Measurements from ENCODE around the gene NHSL1.

The NHSL1 gene

DNA sequence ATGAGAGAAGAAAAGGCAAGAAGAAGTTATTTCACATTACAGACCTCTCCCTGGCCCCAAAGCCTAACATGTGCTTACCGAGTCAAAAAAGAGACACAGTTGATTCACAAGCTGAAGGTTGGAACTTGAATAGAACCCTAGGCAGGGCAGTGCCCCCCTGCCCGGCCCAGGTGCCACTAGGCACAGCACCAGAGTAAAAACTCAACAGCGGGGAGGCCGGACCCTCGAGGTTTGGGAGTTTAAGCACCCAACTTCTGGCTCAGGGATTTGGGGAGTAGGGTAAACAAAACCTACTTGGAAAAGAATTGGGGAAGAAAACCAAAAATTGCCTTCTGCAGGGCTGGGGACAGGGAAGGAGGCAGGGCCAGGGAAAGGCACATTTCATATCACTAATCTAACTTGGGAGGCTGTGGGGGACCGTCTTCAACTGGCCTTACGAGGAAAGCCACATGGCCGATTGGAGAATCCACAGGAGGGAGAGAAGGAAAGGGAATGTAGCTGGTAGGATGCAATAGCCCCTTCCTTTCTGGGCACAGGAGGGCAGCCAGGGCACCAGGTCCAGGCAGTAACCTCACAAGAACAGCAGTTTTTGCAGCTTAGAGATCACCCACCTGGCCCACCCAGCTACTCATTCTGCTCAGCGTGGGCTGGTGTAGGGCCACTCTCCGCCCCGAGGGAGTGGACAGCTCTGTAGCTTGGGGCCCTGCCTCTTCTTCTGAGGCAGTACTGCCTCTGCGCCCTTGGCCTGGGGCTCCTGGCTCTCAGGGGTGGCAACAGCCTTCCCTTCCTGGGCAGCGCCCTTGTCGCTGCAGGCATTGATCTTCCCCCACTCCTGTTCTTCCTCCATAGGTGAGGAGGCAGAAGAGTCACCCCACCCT, 97.1 kb downstream of the NHSL1 start:
- no peak for DNase-seq (ENCODE audit: low read depth, low spot score)

DNA sequence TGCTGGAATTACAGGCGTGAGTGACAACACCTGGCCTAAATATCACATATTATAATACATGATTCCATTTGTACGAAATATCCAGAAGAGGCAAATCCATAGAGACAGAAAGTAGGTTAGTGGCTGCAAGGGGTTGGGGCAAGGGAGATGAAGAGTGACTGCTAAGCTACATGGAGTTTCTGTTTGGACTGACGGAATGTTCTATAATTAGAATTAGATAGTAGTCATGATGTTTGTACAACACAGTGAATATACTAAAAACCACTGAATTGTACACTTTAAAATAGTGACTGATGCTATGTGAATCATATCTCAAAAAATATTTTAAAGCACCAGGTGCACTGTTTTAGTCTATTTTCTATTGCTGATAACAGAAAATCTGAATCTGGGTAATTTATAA, 99.0 kb downstream of the NHSL1 start:
- DNase-seq (ENCODE audit: low read depth, low spot score): no peak

DNA sequence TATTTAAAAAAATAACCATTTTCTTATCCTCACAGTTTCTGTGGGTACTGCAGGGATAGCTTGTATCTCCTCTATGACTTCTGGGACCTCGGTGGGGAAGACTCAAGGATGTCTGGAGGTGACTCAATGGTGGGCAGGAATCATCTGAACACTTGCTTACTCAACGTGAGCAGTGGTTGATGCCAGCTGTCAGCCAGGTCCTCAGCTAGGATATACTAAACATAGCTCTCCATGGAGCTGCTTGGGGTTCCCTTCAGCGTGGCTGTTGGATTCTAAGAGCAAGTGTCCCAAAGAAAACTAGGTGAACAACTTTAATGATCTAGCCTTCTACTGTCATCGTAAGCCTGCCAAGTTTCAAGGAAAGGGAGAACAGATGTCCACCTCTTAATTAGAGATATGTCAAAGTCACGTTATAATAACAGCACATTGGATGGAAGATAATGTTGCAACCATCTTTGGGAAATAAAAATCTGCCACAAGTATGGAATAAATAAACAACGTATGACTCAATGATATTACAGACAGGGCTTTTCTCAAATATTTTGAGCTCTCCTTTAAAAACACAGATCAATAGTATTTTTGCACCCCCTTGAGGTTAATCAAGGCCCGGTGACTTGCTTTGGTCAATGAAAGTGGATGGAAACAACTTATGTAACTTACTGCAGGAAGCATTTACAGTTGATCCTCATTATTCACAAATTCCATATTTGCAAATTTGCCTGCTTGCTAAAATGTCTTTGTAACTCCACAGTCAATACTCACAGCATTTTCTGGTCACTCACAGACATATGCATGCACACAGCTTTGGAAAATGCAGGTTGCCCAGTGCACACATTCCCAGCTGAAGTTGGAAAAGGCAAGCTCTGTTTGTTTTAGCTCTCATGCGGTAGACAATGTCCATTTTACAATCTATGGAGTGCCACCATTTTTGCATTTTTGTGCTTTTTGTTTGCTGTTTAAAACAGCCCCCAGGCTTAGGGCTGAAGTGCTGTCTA, 101.9 kb downstream of the NHSL1 start:
- no peak for DNase-seq (ENCODE audit: low read depth, low spot score)

DNA sequence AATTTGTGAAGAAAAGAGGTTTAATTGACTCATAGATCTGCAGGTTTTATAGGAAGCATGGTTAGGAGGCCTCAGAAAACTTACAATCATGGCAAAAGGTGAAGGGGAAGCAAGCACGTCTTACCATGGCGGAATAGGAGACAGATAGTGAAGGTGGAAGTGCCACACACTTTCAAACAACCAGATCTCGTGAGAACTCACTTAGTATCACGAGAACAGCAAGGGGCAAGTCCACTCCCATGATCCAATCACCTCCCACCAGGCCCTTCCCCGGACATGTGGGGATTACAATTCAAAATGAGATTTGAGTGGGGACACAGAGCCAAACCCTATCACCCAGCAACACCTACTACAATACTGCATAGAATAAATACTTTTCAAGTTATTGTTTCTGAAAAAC, 102.6 kb downstream of the NHSL1 start:
- no peak for DNase-seq (ENCODE audit: low read depth, low spot score)

DNA sequence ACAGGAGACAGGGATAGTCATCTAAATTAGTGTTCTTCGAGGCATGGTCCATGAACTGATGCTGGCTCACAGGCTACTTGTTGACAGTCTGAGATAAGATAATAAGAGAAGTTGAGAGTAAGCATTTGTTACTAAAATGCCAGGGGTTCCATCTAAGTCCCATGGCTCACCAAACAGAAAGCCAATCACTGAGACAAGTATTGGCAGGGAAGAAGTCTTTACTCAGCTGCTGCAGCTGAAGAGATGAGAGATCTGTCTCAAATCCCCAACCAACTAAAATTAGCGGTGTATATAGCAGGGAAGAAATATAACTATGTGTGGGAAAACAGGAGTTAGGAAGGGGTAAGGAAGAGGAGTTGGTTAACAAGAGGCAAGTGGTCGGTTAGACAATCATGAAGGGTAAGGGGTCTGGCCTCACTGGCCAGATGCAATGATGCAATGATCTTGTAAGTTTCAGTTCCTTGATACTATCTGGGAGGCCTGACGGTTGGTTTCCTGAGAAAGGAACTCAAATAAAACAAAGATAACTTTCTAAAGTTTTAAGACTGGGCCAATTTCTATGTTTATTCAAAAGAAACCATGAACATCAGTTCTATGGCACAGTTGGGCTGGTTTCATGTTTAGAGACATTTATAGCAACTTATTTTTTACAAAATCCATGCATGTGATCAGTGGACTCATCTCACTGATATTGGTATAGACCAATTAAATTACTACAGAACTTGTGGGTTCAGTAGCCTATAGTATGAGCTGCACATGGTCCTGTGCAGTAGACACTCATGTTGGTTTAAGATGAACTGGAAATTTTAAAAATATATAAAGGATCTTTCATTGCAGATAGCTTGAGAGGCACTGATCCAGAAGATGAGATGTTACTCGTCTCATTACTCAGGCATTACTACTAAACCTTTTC, 105.2 kb downstream of the NHSL1 start:
- DNase-seq (ENCODE audit: low read depth, low spot score): no peak

DNA sequence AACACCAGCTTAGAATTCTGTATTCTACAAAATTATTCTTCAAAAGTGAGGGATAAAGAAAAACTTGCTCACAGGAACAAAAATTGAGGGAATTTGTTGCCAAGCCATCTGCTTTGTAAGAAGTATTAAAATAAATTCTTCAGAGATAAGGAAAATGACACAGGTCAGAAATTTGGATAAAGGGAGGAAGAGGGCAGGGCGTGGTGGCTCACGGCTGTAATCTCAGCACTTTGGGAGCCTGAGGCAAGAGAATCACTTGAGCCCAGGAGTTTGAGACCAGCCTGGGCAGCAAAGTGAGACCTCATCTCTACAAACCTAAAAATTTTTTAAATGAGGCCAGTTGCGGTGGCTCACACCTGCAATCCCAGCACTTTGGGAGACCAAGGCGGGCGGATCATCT, 109.7 kb downstream of the NHSL1 start:
- no peak for DNase-seq (ENCODE audit: low read depth, low spot score)

DNA sequence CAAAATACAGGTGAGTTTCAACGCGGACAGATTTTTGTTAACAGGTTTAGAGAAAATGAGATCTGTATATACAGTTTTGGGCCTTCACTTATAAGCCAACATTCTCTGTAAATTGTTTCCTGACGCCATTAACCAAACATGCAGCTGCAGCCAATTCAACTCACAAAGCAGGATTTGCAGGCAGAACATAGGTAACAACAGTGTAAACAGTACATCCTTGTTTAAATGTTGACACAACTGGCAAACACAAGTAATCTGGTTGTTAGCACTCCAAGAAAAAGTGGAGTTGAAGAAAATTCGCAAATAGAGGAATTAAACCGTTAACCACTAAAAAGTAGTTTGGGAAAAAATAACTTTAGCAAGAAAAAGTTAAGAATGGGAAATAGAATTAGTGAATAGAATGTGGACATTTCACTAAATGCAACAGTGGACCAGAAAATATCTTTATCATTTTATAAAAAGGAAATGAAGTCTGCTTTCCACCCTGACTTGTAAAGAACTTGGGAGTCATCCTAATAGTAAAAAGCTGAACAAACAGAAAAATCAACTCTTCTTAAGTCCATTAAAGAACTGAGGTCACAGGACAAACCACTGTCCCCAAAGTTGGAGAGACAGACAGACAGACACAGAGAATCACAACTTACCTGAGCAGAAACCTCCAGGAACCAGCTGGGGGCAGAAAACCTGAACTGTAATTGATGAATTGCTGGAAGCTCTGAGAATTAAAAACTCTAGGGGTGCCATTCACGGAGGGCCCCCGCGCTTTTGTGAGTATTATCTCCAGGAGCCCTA, 111.5 kb downstream of the NHSL1 start:
- no peak for DNase-seq (ENCODE audit: low read depth, low spot score)

DNA sequence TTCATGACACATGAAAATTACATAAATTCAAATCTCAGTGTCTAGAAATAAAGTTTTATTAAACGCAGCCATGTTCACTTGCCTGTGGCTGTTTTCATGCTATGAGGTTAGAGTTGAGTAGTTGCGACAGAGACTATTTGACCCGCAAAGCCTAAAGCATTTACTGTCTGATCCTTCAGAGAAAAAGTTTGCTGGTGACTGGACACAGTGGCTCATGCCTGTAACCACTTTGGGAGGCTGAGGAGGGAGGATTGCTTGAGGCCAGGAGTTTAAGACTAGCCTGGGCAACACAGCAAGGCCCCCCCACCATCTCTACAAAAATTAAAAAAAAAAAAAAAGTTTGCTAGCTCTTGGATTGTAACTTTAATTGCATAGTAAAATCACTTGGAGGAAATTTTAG, 112.4 kb downstream of the NHSL1 start:
- no peak for DNase-seq (ENCODE audit: low read depth, low spot score)

DNA sequence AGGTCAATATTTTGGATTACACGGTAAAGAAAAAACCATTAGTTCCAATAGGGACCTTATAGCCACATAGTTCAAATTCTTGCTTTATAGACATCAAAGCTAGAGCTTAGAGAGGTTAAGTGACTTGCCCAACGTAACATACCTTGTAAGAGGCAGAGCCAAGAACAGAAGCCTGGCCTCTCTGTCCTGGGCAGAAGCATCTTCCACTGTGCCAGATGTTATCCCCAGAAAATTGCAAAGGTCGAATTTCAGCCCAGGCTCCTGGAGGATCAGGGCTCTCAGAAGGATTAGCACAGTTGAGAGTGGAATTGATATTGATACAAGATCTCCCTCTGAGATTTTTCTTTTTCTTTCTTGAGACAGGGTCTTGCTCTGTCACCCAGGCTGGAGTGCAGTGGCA, 115.5 kb downstream of the NHSL1 start:
- DNase-seq (ENCODE audit: low read depth, low spot score): no peak

DNA sequence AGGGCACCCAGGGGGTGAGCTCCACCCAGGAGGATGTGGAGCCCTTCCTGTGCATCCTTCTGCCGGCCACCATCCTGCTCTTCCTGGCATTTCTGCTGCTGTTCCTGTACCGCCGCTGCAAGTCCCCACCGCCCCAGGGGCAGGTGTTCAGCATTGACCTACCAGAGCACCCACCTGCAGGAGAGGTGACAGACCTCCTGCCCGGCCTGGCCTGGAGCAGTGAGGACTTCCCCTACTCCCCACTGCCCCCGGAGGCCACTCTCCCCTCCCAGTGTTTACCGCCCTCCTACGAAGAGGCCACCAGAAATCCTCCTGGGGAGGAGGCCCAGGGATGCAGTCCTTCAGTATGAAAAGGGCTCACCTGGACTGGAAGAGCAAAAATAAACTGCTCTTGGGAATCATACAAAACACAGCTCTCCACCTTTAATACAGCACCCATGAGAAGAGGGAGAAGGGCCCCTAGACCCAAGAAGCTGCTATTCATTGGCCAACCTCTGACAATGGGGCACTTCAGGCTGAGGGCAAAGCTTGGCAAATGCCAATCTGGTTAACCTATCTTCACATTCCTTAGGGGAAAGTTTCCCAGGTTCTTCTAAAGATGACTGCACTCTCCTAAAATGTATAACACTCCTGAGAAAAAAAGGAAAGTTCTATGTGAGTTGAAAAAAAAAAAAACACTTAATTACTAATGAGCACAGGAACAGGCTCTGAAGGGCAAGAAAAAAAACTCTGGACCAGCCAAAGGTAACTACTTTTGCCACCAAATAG, 116.6 kb downstream of the NHSL1 start:
- DNase-seq (ENCODE audit: low read depth, low spot score): no peak

DNA sequence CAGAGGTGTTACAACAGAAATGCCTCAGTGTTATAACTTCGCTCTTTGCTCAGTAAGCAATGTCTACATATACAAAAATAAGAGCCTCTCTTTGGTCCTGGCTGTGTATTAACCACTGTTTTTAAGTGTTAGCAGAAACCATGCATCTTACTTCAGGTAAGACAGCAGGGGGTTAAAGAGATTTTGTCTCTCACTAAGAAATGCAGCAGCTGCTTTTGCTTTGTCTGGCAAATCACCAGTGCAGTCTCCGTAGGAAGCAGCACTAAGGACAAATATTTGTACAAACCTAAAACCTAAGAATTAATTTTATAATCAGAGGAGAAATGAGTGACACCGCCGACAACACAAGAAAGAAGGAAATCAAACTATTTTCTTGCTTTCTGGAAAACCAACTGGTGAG, 120.8 kb downstream of the NHSL1 start:
- no peak for DNase-seq (ENCODE audit: low read depth, low spot score)

DNA sequence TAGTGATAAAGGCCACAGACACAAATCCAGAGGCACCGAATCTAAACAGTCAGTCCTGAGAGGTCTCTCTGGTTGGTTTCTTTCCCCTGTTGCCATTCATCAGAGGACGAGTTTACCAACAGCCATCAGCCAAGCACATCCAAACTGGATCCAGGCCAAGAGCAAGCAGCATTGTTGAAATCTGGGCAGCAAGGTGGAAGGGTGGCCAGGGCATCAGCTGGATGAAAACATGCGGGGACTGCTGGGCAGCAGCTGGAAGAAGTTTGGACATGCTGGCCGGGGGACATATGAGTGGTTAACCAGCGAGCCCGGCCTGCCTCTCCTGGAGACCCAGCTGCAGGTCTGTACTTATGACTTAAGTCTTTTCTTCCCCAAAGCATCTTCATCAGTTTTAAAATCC, 121.5 kb downstream of the NHSL1 start, which contains the start of gene SMIM28:
TSS of gene SMIM28 (plus strand) at position 62 of the 400 bp plus-strand sequence. CDS start at position 230, 168 bp downstream.
- no peak for DNase-seq (ENCODE audit: low read depth, low spot score)

DNA sequence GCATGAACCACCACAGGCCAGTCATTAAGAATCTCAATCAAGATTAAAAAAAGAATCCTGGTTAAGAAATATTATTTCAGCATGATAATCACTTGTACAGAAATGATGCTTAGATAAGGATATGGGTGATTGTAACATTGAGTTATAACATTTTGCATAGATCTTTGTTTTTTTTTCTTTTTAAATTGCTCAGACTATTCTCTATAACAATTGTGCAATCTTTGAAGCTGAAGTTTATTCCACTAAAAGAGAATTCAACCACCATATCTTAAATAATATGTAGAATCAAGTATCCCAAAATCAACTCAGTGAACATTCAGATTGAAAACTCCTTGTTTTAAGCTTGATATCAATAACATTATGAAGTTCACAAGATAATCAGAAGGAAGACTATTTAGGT, 122.3 kb downstream of the NHSL1 start:
- DNase-seq (ENCODE audit: low read depth, low spot score): no peak

DNA sequence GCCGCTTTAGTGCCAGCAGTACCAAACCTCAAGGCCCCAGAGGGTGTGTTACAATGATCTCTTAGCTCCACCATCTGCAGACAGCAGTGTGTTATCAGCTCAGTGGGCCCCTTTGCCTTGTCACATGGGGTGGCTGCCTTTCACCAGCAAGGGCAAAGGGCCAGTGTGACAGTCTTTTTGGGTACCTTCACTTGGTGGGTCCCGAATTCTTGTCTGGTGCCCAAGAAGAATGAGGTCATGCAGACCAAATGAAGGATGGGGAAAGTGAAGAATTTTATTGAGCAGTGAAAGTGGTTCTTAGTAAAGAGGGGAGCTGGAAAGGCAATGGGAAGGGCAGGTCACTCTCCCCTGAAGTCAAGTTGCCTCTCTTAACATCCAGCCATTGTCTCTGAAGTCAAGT, 124.5 kb downstream of the NHSL1 start:
- no peak for DNase-seq (ENCODE audit: low read depth, low spot score)

DNA sequence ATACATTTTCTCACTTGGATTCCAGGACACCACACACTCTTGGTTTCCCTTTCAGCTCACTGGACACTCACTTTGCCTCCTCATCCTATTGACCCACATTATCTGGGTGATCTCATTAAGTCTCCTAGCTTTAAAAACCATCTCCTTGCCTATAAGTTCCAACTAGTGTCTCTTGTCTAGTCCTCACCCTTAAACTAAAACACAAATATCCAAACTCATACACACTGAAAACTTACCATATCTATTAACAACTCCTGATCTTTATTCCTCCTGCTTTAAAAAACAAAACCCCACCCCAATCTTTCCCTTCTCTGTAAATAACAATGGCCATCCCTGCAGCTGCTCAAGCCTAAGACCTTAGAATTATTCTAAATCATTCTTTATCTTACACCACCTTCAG, 125.1 kb downstream of the NHSL1 start:
- DNase-seq (ENCODE audit: low read depth, low spot score): no peak

DNA sequence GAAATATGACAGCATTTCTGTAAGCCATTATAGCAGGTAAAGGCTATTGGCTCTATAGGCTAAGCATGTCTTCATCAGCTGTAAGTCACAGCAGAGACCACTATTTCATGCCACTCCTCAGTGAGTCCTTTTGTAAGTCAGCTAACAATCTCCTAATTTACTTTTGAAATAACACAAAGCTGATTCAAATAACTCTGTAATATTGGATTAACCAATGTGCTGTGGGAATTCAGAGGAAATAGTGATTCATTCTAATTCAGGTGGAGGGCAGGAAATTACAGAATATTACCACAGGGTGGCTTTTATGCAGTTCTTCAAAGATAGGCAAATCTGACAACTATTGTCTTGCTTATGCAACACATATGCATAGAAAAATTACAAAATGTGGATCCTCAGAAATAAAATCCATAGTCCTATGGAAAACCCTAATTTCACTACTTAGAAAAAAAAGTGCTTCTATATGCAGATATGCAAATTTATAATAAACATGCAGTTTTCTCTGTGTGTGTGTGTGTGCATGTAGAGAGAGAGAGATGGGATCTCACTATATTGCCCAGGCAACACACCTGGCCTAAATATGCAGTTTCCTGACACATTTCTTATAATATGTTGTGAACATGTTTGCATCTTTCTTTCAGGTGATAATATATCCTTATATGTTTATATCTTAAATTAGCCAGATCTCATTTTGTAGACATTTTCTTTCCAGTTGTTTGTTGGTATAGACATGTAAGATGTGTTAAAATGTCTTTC, 126.4 kb downstream of the NHSL1 start:
- DNase-seq (ENCODE audit: low read depth, low spot score): no peak

Data from brain pericyte (primary cell).